ENCODE results near the gene NTNG1.
"Not testable (repeated sequence)": the region's sequence is repeated elsewhere in the genome, so short reads cannot be mapped to it uniquely, and the experiment has no call there.

Gene NTNG1

GRCh38 chr1:107145637-107146036 lies 4.8 kb downstream of the NTNG1 start:
- DNase-seq (ENCODE audit: low read depth), result no peak

GRCh38 chr1:107147843-107148242 lies 7.0 kb downstream of the NTNG1 start:
- no peak for DNase-seq (ENCODE audit: low read depth)

- DNase-seq (ENCODE audit: low read depth), result no peak
Observed at GRCh38 chr1:107149946-107150345, 9.1 kb downstream of the NTNG1 start.

- DNase-seq (ENCODE audit: low read depth), result no peak
Observed at GRCh38 chr1:107151295-107151694, 10.5 kb downstream of the NTNG1 start.

- no peak for DNase-seq (ENCODE audit: low read depth)
Observed at GRCh38 chr1:107152395-107152794, 11.6 kb downstream of the NTNG1 start.

GRCh38 chr1:107153014-107153413 lies 12.2 kb downstream of the NTNG1 start:
- DNase-seq (ENCODE audit: low read depth), result no peak

- DNase-seq (ENCODE audit: low read depth), result no peak
Observed at GRCh38 chr1:107158496-107158895, 17.7 kb downstream of the NTNG1 start.

GRCh38 chr1:107158991-107159390 lies 18.2 kb downstream of the NTNG1 start:
- no peak for DNase-seq (ENCODE audit: low read depth)

- DNase-seq (ENCODE audit: low read depth), result no peak
Observed at GRCh38 chr1:107162745-107163144, 21.9 kb downstream of the NTNG1 start.

- DNase-seq (ENCODE audit: low read depth), result not testable (repeated sequence)
Observed at GRCh38 chr1:107164901-107165300, 24.1 kb downstream of the NTNG1 start.

- DNase-seq (ENCODE audit: low read depth), result no peak
Observed at GRCh38 chr1:107169615-107170014, 28.8 kb downstream of the NTNG1 start.

- no peak for DNase-seq (ENCODE audit: low read depth)
Observed at GRCh38 chr1:107171333-107171732, 30.5 kb downstream of the NTNG1 start.

- no peak for DNase-seq (ENCODE audit: low read depth)
Observed at GRCh38 chr1:107172450-107173170, 31.8 kb downstream of the NTNG1 start.

GRCh38 chr1:107175102-107175909 lies 34.5 kb downstream of the NTNG1 start:
- no peak for DNase-seq (ENCODE audit: low read depth)

GRCh38 chr1:107181253-107181969 lies 40.6 kb downstream of the NTNG1 start:
- no peak for DNase-seq (ENCODE audit: low read depth)

GRCh38 chr1:107183011-107183410 lies 42.2 kb downstream of the NTNG1 start:
- no peak for DNase-seq (ENCODE audit: low read depth)

- no peak for DNase-seq (ENCODE audit: low read depth)
Observed at GRCh38 chr1:107184888-107185287, 44.0 kb downstream of the NTNG1 start.

- DNase-seq (ENCODE audit: low read depth), result no peak
Observed at GRCh38 chr1:107187399-107187798, 46.6 kb downstream of the NTNG1 start.

- DNase-seq (ENCODE audit: low read depth), result no peak
Observed at GRCh38 chr1:107188160-107188559, 47.3 kb downstream of the NTNG1 start.

- DNase-seq (ENCODE audit: low read depth), result no peak
Observed at GRCh38 chr1:107194380-107194779, 53.5 kb downstream of the NTNG1 start.

- DNase-seq (ENCODE audit: low read depth), result no peak
Observed at GRCh38 chr1:107195476-107195875, 54.6 kb downstream of the NTNG1 start.

- DNase-seq (ENCODE audit: low read depth), result no peak
Observed at GRCh38 chr1:107196973-107197562, 56.2 kb downstream of the NTNG1 start.
